NCI-H2227 treated with DMSO at 0.1 percent for 48 hours (cell line): ENCODE results near the gene MCTP1.
"Not testable (repeated sequence)": the region's sequence is repeated elsewhere in the genome, so short reads cannot be mapped to it uniquely, and the experiment has no call there.

Source experiments
- DNase-seq: peaks from one replicate; lab custom pipeline; 2025; lab: John Stamatoyannopoulos, UW

Gene MCTP1

DNA sequence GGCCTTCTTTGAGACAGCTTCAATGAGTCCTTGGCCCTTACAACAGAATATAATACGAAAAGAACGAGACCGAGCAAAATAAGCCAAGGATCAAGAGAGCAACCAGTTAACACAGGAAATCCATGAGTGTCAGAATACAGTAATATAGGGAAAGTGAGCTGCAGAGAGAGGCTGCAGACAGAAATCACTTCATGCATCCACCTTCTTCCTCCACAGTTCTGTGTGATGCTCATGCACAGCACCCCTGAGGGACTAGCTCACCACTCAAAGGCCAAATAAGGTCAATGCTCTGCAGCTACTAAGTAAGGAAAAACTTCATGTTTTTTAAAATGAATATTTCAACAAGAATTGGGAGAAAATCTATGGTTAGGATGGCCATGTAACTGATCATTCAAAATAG lies 257.1 kb downstream of the MCTP1 start:
- DNase-seq, result no peak

DNA sequence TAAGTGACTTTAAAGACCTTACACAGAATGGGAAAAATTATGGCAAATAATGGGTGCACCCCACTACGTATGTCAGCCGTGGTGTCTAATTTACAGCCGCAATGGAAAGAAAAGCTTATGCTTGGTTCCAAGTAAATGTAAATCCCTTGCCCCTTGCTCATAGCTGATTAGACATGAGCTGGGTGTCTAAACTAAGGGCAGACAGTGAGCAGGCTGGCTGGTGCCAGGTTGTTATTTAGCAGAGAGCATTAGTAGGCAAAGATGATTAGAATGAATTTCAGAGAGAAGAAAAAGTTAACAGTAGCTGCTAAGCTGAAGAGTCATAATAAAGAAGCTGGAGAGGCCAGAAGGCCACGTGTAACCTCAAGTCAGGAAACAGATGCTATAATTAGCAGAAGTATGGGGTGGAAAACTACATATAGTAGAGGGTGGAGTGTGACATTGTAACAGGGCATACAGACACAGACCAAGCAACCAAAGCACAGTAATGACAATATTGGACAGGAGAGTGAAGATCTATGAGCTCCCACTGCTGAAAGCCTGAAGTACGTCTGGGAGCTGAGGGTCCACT lies 257.7 kb downstream of the MCTP1 start:
- DNase-seq, result peak; percentile 75

- no peak for DNase-seq
These were observed 258.2 kb downstream of the MCTP1 start for GRCh38 chr5:95026718-95027117.

GRCh38 chr5:95022967-95023695 lies 261.8 kb downstream of the MCTP1 start:
- no peak for DNase-seq

DNA sequence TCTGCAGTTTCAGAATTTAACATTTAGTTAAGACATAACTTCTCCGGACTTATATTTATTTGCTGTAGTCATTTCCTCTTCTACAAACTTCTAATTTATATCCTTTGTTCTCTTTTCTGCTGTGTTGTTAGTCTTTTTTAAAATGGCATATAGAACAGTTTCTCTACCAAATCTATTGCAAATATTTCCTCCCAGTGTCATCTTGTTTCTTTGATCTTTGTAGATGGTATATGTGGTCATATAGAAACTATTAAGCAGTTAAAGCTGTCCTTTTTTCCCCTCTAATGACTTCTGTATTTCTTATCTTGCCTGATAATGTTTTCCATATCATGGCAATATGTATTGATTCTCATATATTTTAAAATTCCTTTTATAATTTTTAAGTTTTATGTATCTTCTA lies 264.5 kb downstream of the MCTP1 start:
- no peak for DNase-seq

GRCh38 chr5:95018946-95019345 lies 265.9 kb downstream of the MCTP1 start:
- DNase-seq, result no peak

DNA sequence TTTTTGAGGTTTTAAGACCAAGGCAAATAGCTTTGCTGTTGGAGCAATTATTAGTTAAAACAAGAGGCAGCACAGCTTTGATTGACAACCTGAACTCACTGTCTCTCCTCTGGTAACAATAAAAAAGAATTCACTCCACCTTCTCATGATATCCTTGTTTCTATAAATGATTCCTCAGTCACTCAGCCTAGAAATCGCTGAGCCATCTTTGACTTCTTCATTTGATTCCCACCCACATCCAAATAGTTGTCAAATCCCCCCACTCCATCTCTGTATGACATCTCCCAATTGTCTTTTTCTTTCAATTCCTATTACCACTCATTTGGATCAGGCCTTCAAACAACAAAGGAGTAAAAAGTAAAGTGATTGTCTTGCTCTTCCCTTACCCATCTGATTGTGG lies 266.4 kb downstream of the MCTP1 start:
- no peak for DNase-seq

- DNase-seq, result no peak
These were observed 275.1 kb downstream of the MCTP1 start for GRCh38 chr5:95009812-95010211.

GRCh38 chr5:95007921-95008597 lies 276.8 kb downstream of the MCTP1 start:
- DNase-seq, result no peak

DNA sequence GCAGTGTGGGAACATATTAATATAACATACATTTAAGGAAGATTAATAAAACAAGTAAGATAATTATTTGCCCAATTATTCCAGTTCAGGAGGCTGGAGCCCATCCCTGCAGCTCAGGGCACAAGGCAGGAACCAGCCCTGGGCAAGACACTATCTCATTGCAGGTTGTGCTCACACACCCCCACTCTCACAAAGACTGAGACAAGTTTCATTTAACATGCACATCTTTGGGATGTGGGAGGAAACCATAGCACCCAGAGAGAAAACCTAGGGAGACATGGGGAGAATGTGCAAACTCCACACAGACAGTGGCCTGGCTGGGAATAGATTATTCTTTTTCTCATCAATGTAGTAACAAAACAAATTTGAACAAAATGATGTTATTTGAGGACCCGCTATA lies 279.1 kb downstream of the MCTP1 start:
- no peak for DNase-seq

GRCh38 chr5:94998670-94999069 lies 286.2 kb downstream of the MCTP1 start:
- DNase-seq, result no peak

- DNase-seq, result not testable (repeated sequence)
These were observed 290.4 kb downstream of the MCTP1 start for GRCh38 chr5:94994537-94994936.

DNA sequence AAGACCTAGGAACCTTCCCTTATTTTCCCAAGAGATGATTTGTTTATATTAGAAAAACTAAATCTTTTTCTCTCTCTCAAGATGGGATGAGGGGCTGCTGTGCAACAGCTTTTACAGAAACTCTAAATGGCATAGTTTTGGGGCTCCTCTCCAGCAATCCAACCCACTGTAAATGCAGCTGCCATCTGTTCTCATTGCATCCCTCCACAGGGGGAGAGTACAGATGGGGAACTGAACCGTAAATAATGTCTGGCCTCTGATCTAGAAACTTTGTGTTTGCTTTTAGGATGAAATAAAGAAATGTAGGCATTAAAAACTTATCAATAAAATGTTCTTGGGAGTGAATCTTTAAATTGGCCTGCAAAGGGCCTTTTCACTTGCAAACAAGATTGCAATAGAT lies 291.4 kb downstream of the MCTP1 start:
- no peak for DNase-seq

GRCh38 chr5:94992325-94992724 lies 292.6 kb downstream of the MCTP1 start:
- no peak for DNase-seq

- DNase-seq, result no peak
These were observed 300.9 kb downstream of the MCTP1 start for GRCh38 chr5:94983861-94984535.

- DNase-seq, result no peak
These were observed 307.5 kb downstream of the MCTP1 start for GRCh38 chr5:94977437-94977836.

- DNase-seq, result no peak
These were observed 308.0 kb downstream of the MCTP1 start for GRCh38 chr5:94976853-94977252.

DNA sequence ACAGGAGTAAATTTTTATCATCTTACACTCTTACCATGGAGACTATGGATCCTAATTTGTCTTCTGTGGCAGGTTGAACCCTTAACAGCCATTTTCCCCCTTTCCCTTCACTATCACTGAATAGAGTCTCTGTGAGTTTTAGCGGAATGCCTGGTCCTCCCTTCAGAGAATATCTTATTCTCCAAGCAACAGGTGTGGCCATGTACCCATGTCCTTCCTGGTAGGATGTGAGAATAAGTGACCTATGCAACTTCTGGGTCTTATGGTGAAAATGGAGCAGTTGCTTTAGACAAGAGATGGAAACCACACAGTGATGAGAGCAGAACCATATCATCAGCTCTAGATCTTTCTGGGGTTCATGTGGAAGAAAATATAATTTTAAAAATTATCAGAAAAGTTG lies 312.6 kb downstream of the MCTP1 start:
- DNase-seq, result no peak

DNA sequence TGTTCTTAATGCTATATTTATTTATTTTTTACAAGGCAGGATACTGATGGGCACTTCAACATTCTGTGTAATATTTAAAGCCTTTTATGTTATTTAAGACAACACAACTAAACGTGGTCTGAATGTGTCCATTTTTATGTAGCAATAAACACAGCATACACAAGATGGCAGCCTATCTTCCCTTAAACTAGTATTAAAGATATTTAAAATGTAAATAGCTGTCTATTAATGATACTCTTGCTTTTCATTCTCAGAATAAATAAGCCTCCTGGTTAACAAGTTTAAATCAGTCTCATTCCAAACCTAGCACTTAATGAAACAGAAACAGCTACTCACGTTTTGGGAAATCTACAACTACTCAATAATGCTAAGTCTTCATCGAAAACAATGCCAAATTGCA lies 315.7 kb downstream of the MCTP1 start:
- peak; percentile 3 for DNase-seq

GRCh38 chr5:94968507-94969095 lies 316.3 kb downstream of the MCTP1 start:
- peak; percentile 69 for DNase-seq

DNA sequence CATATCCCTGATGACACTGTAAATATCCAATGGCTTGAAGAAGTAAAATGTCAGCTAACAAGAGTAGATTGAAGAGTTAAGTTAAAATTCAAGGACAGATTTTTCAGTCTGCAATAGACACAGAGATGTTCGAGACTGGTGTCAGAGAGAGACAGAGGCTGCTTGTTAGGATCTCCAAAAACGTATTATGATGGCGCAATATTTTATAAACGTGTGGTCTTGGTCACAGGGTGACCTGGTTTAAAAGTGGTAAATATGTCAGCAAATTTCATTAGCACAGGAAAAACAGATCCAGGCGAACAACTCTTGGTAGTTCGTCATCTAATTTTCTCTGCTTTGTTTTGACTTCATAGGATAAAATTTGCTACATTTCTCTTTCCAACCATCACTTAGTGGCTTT lies 317.4 kb downstream of the MCTP1 start:
- DNase-seq, result no peak

DNA sequence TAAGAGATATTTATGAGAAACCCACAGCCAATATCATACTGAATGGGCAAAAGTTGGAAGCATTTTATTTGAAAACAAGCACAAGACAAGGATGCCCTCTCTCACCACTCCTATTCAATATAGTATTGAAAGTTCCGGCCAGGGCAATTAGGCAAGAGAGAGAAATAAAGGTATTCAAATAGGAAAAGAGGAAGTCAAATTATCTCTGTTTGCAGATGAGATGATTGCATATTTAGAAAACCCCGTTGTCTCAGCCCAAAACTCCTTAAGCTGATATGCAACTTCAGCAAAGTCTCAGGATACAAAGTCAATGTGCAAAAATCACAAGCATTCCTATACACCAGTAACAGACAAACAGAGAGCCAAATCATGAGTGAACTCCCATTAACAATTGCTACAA lies 325.6 kb downstream of the MCTP1 start:
- not testable (repeated sequence) for DNase-seq

- no peak for DNase-seq
These were observed 339.2 kb downstream of the MCTP1 start for GRCh38 chr5:94945656-94946055.
